GM12874 (cell line): ENCODE data around the gene PEAK3.

ENCODE experiments used
- TF ChIP-seq, protein P1 (sequence below): IDR thresholded peaks from 2 replicates; pipeline ENCODE4 v1.5.1; 2011; ENCODE audit warnings: low read depth, mild to moderate bottlenecking, control low read depth, low read length, moderate library complexity; ENCODE audit not compliant: insufficient read depth

The PEAK3 gene

DNA sequence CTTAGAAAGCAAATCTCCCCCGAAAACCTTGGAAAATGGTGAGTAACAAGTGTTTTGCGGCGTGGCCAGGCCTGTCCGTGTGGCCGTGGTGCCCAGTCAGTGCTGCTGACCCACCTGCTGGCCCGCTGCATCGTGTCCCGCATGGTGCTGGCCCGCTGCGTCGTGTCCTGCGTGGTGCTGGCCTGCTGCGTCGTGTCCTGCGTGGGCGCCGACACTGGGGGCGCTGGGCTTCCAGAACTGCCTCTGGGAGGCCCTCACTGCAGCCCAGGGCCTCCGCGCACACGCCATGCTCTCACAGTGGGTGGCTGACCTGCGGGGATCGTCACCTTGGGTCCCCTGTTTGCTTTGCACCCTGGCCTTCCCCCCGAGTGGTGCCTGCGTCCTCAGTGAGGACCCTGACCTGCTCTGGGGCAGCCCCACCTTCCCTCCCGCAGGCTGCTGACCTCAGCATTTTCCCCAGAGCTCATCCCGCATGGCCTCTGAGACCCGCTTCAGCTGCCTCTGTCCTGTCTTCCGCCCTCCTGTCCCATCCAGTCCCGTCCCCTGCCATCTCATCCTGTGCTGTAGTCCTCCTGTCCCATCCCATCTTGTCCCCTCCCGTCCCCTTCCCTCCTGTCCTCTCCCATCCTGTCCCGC, 56.4 kb downstream of the PEAK3 start:
- TF ChIP-seq, protein P1, sequence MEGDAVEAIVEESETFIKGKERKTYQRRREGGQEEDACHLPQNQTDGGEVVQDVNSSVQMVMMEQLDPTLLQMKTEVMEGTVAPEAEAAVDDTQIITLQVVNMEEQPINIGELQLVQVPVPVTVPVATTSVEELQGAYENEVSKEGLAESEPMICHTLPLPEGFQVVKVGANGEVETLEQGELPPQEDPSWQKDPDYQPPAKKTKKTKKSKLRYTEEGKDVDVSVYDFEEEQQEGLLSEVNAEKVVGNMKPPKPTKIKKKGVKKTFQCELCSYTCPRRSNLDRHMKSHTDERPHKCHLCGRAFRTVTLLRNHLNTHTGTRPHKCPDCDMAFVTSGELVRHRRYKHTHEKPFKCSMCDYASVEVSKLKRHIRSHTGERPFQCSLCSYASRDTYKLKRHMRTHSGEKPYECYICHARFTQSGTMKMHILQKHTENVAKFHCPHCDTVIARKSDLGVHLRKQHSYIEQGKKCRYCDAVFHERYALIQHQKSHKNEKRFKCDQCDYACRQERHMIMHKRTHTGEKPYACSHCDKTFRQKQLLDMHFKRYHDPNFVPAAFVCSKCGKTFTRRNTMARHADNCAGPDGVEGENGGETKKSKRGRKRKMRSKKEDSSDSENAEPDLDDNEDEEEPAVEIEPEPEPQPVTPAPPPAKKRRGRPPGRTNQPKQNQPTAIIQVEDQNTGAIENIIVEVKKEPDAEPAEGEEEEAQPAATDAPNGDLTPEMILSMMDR: no peak

DNA sequence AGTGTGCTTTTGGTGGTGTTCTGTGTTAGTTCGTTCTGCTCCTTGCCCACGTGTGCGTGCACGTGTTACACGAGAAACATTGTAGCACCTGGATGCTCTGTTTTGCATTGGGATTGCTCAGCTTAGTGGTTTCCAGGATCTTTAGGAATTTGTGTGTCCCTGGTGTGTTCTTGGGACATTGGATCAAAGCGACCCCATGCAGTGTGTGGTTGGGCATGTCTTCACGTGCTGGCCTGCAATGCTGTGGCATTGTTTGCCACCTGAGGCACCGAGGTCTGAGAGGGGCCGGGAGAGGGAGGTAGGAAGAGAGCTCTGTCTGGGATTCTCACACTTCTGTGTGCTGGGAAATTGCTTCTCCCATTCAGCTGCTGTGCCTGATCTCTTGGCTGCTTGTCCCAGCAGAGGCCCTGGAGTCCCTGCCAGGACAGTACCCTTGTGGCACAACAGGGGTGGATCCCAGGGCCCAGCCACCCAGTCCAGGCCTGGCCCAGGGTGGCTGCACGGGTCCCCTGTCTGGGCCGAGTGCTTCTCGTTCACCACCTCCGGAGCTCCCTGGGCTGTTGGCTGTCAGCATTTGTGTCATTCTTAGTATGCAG, 57.1 kb downstream of the PEAK3 start:
- TF ChIP-seq, protein P1: no peak
